NCI-H226 (cell line): ENCODE data around the gene FAM149A.

ENCODE experiments used
- DNase-seq: peaks from one replicate; pipeline ENCODE4 v3.0.0-alpha.2; 2015

Gene FAM149A

DNA sequence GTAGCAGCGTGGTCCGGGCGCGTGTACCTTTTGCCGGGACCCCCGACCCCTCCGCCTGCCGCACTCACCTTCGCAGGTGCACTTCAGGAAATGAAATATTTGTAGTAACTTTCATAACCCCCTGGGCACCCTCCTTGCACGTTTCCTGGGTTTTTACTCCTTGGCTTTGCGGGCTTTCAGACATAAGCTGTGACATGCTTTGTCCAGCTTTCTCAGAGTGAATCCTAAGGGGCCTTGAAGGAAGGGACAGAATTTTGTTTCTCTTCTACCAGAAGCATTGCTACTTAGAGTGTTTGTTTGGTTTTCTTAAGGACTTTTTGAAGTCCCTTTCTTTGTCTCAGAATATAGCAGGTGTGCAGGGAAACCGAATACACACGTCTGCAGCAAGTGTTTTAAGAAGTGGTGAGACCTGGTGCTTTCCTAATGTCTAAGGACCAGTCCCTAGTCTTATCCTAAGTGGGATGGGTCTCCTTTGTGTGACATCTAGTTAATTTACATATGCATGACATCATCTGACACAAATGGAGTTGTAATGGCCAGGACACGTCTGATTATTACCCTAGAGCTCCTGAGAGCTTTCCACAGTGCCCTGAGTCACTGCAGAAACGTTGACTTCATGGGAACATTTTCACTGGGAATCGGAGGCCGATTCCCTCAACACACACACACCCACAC is 1.3 kb downstream of the FAM149A start:
- DNase-seq: no peak

DNA sequence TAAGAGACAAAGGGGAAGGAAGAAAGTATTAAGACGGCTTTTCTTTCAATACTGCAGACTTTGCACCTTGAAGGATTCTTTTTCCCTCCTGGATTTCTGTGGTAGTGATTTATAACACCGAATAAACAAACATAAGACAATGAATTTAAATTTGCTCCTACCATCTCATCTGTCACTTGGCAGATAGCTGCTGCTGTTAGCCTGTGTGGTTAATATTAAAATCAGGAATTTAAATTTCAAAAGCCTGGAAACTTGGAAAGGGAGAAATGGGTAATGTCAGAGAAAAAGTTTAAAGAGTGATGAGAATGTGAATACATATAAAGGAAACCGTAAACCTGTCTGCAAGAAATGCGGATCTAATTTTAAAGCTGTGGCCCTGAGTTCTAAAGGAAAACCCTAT is 3.4 kb downstream of the FAM149A start:
- no peak for DNase-seq

DNA sequence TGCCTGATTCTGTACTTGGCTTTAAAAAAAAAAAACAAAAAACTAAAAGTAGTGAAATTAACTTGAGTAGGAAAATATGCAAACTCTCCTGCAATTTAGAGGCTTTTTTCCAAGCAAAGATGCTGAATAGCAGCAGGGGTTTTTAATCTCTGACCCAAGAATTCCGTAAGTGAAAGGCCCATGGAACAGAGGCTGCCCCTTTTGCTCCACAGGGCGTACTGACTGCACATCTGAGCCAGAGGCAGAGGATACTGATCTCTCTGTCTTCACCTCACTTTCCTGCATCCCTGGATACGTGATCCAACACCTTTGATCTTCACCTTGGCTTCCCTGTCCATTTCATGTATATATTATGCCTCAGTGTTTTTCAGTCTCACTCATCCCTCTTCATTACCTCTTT is 3.9 kb downstream of the FAM149A start:
- DNase-seq: no peak

DNA sequence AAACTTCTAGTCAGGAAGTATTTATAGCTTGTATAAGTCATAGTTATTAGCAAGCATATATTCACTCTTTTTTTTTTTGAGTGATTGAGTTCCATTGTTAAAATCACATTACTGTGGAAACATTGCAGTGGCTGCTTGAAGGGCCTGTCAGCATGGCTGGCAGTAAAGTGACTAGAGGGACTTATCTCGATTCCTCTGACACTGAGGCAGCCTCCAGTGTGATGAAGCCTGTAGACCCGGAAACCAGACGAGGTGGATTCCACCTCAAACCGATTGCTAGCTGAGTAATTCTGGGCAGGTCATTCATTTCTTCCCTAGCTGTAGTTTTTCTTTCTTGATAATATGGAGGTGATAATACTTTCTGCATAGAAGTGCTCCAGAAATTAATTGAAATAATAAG is 4.7 kb downstream of the FAM149A start:
- DNase-seq: no peak

DNA sequence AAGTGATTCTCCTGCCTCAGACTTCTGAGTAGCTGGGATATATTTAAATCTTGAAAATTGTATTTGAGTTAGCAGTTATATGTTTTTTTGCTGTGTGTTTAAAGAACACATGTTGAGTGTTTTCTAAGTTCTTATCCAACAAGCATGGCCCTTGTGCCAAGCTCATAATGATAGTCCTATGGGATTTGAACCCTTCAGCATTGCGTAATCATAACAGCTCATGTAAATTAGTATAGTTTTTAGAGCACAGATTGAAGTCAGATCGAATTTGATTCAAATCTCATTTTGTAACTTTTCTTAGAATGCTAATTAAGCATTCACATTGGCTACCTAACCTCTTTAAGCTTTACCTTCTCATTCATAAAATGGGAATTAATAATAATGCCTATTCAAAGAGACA is 12.2 kb downstream of the FAM149A start:
- no peak for DNase-seq

DNA sequence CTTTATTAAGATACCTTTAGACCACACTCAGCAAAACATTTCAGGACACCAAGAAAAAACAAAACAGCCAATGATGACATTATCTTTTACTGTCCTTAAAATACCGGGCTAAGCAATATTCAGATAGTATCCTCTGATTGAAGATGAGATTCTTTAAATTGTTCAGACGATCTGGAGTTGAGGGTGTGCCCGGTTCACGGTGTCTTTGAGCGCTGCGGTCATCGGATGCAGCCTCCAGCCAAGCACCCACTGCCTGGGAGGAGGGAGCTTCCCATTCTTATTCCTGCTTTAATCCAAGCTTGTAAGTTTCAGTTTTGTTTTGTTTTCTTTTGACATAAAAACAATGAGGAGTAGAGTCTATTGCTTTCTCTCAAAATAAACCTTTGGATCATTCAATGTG is 14.1 kb downstream of the FAM149A start:
- DNase-seq: no peak

DNA sequence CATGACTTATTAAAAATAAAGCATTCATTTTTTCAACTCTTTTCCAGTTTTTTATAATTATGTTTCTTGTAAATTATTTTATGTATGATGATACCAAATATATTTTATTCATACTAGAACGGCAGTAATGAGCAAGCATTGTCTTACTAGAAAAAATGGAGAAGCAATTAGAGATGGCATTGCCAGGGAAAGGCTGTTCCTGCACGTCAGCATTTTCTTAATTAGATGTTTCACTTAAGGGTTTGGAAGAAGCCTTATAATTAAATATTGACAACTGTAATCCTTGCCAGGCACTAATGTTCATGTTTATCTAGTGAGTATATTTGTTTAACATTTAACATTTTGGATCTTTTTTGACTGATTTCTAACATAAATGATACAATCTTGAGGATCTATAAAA is 16.6 kb downstream of the FAM149A start:
- no peak for DNase-seq

DNA sequence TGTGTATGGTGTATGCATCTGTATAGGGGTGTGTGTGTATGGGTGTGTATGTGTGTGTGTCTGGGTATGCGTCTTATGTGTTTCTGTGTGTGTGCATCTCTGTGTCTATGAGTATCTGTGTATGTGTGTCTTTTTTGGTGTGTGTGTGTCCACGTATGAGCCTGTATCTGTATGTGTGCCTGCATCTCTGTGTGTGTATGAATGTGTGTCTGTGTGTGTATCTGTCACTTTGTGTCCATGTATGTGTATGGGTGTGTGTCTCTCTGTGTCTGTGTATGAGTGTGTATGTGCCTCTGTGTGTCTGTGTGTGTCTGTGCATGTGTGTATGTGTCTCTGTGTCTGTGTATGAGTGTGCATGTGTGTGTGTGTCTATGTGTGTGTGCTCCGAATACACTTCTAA is 24.3 kb downstream of the FAM149A start:
- no peak for DNase-seq

DNA sequence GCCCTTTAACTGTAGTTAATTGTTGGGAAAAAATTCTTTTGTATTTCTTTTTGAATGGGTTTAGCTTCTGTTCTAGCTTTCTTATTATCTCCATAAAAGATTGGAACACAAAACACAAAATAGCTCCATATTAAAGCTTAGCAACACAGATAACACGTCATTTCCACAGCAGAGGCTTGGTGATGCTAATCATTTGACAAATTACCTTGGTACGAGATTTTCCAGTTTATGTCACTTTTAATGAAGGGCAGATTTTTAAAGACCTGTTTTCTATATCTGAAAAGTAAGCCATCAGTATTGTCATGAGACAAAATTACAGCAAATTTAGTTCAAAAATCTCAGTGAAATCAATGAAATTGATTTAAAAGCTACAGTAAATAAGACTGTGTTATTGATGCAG is 27.4 kb downstream of the FAM149A start:
- no peak for DNase-seq

DNA sequence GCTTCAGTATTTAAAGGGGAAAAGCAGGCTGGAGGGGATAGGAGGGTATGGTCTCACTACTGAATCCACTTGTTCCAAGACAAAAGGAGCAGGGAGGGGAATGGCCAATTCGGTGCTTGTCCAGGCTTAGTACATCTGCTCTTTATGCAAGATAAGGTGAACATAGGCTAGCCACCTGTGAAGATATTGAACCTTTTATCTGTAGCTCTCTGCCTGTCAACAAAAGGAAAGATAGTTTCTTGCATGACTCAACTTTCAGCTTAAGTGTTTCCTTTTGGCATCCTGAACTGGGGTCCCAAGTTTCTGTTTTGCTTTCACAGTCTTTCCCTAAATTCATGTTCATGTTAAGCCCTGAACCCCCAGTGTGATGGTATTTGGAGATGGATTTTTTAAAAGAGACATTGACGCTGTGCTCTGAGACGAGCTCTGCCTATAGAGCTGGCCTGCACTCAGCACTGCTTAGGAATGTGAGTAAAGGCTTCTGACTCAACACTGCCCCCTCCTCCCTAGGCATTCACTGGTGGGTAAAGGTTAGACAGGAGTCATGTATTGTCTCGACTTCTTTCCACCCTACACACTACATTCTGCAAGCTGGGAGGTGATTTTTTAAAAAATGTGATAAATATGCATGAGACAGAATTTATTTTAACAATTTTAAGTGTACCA is 28.2 kb downstream of the FAM149A start:
- DNase-seq: no peak

DNA sequence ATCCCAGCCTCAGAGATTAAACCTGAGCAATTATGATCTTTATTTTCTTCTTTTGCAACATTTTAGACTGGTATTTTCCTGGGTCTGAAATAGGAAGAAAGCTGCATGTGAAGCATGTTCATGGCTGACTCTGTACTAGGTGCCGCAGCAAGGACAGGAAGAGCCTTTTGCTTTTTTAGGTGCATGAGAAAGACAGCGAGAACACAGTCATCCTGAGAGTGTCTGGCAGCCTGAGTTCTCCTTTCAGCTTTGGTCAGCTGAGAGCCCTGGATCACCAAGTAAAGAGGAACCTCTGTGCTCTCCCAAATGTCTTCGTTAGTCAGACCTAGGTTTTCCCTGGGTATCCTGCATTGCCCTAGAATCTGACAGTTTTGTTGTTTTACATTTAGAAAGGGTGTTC is 29.8 kb downstream of the FAM149A start:
- DNase-seq: no peak

DNA sequence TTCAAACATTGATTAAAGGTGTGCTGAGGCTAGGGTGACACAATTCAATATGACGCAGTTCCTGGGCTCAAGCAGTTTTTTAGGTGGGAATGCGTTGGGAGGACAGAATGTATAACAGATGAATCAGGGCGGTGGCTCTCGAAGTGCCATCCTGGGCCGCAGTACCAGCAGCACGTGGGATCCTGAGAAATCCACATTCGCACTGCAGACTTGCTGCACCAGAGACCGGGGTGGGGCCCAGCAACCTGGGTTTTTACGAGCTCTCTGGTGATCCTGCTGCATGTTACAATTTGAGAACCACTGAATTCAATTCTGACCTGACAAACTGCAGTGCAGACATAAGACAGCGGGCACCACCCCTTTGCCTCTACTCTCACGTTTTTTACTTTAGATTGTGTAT is 30.4 kb downstream of the FAM149A start:
- DNase-seq: no peak

DNA sequence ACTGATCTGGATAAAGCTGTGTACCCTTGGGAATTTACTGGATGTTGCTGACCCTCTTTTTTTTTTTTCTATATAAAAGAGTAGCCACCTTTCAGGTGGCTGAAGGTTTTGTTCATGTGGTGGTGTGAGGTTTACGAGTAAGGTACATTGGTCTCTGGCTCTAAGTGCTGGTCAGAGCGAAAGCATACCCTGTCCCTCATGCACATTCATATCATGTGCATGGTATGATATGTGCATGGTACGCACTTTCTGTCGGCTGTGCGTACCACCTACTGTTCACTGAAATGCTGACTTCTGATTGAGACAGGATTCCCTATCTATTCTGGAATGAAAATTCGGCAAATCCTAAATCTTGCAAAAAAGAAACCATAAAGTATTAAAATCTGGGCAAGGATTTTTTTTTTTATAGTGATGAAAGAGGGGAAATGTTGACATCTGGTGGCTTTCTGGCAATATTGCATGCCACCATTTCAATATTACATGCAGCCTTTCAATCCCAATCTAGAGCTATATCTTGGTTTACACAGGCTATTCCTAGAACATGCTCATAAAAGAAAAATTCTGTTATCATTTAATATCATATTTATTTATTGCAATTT is 32.8 kb downstream of the FAM149A start:
- DNase-seq: no peak

DNA sequence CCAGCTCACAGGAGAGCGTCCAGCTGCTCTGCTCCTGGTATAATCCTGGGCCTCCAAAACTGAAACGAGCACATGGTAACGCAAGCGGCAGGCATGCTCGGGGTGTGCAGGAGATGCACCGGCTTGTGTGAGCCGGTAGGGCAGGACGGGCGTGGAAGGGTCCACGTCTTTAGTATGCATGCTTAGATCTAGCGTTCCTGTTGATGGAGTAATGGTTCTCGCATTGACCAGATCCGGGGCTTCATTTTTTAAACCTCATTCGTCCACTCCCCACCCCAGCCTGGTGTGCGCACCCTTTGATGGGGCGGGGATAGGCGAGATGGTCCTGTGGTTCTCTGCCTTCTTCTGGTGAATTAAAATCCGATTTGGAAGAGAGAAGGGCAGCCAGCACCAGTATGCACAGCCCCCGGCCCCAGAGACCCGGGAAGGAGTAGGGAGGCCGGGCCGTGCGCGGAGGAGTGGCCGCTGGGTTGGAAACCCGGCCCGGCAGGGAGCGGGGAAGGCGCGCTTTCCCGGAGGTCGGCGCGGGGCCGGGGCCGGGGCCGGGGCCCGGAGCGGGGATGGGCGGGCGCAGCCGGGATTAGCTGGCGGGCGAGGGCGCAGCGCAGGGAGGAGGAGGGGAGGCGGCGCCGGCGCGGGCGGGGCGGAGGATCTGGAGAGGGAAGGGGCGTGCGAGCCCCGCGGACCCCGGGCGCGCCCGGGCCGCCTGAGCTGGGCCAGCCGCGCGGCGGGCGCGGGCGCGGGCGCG is 39.9 kb downstream of the FAM149A start:
- no peak for DNase-seq

DNA sequence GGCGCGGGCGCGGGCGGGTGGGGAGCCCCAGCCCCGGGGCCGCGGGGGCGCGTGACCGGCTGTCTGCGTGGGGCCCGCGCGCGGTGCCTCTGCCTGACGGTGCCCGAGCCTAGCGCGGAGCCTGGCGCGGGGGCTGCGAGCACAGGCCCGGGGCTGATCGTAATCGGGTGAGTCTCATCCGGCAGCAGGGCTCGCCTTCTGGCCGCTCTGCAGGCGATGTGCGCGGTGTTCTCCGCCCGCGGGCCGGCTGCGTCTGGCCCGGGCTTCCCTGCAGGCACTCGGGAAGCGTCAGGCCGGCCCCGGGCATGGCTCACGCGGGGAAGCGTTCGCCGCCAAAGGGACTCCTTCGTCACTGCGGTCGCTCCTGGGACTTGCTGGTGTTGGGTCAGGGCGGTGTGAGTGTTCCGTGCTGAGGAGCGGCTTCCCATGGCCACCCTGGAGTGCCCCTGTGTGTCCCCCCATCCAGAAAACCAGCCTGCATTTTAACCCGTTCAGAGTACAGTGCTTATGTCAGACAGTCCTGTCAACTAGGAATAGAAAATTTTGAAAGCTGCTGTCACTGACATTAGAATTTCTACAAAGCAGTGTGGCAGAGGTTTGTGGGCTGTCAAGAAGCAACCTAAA is 40.6 kb downstream of the FAM149A start:
- no peak for DNase-seq

DNA sequence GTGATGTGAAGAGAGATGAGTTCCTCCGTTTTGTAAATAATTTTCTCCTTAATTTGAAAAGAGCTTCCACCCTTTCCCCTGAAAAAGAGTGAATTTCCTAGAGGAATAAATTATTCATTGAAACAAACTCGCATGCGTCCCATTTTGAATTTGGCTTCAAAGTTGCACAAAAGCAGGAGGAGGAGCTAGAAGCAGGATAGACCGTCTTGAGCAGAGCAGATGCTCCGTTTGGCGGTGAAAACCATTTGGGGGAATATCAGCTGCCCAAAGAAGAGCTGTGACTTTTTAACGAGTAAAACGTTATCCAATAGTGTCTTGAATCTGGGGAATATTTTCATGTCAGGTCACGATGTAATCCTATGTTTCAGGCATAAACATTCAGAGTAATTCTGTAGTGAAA is 42.0 kb downstream of the FAM149A start:
- no peak for DNase-seq

DNA sequence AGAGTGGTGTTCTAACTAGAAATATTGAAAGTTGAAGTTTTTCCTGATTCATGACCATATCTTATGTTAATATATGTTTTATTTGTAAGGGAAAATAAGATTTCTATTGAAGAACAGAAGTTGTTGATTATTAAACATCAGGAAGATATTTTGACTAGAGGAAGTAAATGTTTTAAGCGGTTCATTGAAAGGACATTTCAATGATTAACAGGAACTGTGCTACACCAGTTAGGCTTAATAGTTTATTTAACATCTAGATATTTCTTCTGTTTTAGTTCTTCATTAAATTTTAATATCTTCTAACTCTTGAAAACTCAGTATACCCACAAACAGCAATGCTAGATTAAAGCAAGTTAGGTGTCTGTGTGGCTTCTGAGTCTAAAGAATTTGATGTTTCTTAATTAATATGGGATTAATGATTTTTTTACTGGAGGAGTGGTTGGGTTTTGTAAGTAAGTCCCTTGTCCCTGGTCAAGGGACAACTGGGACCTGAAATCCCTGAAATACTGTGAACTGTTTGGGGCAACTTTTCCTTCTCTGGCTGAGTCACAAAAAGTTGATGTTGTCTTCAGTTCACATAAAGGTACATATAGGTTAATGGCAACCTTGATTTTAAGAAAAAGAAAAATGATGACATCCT is 44.0 kb downstream of the FAM149A start:
- no peak for DNase-seq

DNA sequence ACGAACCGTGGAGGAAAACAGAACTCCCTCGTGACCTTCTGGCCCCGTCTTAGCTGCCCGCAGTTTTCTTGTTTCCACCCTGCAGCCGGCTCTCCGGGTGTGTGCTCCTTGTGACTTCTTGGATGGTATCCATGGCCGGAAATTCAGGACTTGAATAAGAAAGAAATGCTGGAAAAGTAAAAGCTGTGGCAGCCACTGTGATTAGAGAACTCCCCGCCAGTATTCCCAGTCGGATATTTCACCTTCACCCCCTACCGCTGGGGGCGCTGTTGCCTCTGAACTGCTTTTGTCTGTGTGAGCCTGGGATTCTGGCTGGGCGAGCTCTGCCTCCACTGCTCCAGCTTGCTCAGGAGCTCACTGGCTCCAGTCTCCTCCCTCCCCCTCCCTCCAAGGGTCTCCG is 45.4 kb downstream of the FAM149A start:
- DNase-seq: no peak

DNA sequence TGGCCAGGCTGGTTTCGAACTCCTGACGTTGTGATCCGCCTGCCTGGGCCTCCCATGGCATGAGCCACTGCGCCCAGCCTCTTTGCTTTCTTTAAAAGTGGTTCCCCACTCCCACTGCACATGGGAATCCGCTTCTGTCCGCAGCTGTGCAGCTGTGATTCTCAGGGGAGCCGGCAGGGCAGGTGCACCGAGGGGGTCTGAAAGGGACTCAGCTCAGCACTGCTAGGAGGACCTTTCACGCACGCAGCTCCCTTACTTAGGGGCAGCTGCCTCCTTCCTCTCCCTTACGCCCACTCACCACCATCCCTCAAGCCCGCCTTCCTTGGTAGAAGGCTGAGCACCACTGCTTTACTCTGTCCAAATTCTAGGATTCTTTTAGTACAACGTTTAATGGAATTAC is 46.4 kb downstream of the FAM149A start:
- no peak for DNase-seq

DNA sequence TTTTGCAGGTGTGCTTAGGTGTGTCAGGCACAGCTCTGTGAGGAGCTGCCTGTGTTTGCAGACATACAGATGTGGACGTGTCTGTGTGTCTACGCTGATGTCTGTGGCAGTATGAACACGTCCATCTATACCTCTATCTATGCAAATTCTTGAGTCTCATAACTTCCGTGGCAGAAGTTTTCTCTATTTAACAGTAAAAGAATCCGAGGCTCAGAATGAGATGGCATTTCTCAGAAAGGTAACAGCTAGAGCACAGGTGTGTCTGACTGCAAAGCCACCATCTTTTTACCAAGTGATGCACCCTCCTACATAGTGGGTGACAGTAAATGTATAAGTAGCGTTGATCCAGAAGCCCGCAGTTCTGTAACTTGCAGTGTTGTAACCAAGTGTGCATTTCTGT is 47.0 kb downstream of the FAM149A start:
- no peak for DNase-seq

DNA sequence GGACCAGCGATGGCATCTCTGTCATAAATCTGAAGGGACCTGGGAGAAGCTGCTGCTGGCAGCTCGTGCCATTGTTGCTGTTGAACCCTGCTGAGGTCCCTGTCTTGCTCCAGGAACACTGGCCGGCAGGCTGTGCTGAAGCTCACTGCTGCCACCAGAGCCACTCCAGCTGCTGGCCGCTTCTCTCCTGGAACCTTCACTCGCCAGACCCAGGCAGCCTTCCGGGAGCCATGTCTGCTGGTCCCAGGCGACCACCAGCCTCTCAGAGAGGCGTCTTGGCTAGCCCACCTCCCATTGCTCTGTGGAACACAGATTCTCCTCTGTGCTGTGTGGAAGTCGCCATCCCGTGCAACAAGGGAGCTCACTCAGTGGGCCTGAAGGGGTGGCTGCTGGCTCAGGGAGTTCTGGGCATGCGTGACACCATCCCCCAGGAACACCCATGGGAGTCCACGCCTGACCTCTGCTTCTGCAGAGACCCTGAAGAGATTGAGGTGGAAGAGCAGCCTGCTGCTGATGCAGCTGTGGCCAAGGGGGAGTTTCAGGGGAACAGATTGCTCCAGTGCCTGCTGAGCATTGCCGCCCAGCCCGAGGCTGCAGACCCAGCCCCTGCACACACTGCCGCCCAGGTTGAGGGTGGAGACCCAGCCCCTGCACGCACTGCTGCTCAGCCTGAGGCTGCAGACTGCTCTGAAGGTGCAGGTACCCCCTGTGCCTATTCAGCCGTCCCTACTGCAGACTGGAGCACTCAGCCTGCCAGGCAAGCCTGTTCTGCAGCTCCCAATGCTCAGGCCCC is 53.7 kb downstream of the FAM149A start:
- no peak for DNase-seq

DNA sequence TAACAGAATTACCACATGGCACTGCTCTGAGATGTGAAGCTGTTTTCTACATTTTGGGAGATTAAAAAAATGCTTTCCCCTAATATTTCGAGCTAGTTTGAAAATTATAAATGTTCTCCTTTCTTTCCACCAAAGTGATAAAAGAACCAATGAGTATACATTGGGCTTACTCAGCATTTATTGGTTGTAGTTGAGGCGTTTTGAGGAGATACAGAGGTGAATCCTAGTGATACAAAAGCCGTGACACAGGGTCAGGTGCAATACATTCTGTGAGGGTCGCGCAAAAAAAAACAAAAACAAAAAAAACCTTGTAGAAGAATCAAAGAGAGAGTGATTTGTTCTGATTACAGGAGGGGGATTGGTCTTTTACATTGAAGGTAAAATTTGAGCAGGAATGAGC is 54.5 kb downstream of the FAM149A start:
- DNase-seq: no peak
